GM21529 (cell line): ENCODE results near the gene MYH15.

ENCODE experiments used
- ATAC-seq: cut with Tn5 transposase; IDR thresholded peaks from one replicate; pipeline ENCODE4 v1.9.1; 2021; ENCODE audit not compliant: unreplicated experiment

The MYH15 gene

DNA sequence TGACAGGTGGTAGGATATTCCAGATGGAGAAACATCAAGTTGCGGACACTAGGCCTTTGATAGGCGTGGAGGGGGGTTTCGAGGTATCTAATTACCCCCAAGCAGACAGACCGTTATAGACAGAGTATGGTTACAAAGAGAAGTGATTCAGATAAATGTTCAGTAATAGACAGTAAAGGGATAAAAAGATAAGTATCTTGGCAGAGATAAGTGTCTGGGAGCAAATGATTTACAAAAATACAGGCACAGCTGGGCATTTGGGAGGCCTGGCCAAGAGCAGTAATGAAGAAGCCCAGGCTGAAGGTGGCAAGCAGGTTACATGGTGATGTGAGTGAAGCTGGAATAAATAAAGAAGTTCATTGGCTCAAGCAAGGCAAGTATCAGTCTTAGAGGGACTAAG is 659 bp upstream of the MYH15 start:
- no peak for ATAC-seq

DNA sequence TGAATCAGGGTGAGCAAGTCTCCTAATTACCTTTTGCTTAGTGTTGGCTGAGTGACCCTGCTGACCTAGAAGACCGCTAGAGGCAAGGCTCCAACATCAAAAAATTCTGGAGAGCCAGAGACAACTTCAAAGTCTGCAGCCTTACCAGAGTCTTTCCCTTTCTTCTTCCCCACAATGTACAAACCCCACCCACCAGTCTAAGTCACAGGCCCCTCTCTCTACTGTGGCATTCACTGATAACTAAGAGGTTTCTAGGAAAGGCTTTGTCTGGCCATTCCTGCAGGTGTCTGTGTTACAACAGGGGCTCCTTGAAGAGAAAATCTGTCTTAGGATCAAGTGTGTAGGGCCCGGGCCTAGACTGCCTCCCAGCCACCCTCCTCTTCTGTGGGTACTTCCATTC is 525 bp downstream of the MYH15 start:
- ATAC-seq = no peak

DNA sequence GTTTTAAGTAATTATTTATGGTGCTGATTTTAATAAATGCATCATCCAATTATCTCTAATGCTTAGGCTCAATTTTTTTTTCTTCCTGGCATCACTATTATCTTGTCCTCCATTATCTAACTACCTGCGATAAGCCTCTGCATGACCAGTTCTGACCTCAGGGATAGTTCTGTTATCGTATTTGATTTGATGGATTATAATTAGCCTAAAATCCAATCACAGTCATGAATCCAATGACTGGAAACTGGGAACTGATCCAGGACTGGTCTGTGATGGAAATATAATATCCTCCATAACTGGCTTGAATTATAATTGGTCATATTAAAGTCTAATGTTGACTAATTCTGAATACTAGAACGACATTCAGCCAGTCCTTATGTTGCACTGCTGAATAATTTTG is 1.1 kb downstream of the MYH15 start:
- no peak for ATAC-seq

DNA sequence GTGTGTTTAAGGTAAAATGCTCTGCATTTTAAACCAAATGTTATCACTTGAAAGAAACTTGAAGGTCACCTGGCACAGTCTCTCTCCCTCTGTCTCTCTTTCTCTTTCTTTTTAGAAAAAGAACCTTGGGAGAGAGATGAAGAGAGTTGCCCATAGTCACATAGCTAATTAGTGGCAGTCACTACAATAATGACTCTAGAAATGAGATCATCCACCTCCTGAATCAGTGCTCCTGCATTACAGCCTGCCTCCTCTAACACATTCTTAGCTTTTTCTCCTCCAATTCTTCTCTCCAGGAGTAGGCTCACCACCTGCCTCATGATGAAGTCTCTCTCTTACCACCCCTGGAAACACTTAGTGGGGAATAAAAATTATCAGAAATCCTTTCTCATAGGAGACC is 2.5 kb downstream of the MYH15 start:
- ATAC-seq = no peak

DNA sequence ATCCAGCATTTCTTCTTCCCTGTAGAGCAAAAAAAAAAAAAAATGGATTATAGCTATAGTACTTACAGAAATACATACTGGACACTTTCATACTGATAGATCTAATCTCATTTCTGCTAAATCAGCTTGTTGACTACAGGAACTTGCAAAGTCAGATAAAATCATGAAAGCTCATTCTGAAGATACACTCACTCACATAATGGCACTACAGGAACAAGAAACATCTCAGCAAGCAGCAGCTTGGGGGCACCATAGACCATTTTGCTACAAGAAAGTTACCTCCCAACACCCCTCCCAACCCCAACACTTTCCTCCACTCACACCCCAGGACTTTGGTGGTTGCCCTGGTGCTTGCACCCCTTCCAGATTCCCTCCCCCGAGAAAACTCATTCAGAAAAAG is 4.6 kb downstream of the MYH15 start:
- ATAC-seq = no peak

DNA sequence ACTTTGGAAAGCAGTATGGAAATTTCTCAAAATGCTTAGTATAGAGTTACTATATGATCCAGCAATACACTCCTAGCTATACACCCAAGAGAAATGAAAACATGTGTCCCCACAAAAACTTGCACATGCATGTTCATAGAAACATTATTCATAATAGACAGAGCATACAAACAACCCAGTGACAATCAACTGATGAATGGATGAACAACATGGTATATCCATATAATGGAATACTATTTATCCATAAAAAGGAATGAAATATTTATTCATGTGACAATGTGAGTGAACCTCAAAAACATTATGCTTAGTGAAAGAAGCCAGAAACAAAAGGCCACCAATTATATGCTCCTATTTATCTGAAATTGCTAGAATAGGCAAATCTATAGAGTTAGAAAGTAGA is 6.7 kb downstream of the MYH15 start:
- no peak for ATAC-seq

DNA sequence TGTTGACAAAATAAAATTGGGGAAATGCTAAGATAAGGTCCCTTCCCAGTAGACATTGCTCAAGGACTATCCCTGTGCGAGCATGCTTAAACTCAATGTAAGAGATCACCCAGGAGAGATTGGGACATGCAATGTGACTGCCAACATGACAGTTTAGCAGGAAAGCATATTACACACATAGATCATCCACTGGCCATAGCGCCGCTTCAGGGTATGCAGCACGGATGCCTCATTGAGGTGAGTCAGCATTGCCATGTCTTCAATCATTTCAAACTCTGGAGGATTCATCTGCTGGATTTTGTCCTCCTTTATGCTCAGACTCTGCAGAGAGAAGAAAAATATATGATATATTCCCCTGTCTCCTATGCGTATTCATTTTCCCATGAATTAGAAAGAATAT is 8.9 kb downstream of the MYH15 start:
- ATAC-seq = no peak

DNA sequence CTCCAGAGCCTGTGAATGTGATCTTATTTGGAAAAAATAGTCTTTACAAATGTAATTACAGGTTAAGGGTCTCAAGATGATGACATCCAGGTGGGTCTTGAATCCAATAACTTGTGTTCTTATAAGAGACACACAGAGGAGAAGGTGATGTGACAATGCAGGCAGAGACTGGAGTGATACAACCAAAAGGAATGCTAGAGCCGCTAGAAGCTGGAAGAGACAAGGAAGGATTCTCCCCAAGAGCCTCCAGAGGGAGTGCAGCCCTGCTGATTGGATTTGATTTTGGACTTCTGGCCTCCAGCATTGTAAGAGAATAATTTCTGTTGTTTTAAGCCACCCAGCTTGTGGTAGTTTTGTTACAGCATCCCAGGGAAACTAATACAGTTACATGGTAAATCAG is 9.7 kb downstream of the MYH15 start:
- no peak for ATAC-seq

DNA sequence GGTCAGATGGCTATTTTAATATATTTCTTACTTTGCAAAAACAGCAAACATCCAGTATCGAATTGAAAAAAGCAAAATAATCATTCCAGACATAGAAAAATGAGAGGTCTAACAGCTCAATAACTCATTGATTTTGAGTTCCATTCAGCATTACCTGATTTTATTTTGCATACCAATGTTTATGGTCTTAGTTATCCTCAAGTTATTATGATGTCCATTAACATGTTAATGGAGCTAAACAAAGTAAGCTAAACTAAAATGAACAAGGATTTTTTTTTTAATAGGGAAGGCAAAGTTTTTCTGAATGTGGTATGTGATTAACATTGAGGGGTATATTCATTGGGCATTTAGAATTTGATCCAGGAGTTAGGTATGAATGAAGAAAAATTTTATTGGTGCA is 13.1 kb downstream of the MYH15 start:
- no peak for ATAC-seq

DNA sequence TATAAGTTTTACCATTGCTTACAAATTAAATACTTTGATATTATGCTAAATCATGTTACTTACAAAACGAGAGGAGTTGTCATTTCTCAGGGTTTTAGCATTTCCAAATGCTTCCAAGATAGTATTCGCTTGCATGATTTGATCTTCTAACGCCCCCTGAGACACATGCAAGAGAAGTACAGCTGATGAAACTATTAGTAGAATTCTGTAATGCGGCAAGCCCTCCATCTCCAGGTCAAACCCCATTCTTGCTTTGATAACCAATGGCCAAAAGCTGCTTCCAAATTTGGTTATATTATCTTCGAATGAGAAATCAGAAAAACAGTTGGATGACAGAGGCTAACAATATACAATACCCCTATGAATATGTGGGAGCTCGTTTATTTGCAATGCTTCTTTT is 14.7 kb downstream of the MYH15 start:
- no peak for ATAC-seq

DNA sequence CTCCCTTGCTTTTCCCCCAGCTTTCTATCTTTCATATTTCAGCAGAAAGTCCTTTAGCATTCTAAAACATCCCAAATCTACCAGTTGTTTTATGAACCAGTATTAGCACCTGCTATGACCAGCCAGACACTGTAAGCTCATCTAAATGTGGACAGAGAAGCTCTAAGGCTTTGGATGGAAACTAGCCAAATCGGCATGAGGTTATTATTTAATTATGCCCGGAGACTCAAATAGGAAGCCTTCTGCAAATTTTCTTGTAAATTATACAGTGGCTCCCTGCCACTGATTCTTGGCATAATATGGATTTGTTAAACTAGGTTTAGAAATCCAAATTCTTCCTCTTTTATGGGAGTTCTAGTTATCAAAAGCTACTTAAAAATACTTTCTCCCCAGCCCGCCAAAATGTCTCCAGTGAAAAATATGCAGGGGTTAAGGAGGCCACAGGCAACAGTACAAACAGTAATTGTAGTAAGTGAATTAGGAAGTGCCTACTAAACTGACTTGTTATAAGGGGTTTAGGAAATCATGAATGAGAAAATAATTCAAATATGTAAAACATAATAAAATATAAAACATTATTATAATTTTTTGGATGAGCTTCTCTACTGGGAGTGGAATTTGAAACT is 15.4 kb downstream of the MYH15 start:
- ATAC-seq = no peak

DNA sequence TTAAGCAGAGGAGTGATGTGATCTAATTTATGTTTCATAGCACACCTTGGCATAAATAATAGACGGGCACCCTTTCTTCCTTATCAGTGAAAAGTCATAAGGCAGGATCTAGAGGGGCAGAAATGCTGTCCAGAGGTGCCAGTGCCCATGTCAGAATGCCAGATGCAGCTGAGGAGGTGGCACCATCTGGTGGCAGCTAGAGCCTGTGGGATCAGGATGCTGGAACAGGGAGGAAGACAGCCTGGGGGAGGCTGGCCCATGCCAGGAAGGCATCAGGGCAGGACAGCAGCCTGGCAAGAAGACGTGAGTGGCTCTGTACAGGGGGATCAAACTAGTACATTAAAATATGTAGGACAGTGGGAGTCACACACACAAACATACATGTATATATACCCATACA is 16.5 kb downstream of the MYH15 start:
- ATAC-seq = no peak

DNA sequence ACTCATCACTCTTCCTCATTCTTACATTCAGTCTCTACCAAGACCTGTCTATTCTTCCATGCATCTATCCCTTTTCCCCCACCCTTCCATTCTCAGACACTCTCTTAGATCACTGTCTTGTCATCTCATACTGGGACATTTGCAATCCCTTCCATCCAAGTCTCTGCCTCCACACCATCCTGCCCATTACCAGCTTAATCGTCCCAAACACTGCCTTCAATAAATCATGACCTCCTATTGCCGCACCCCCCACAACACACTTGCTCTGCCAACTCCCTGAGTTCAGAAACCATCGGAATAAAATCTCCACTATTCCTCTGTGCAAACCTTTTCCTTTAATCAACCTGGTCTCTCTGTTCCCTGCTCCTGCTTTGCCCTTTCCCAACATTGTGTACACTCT is 18.9 kb downstream of the MYH15 start:
- no peak for ATAC-seq

DNA sequence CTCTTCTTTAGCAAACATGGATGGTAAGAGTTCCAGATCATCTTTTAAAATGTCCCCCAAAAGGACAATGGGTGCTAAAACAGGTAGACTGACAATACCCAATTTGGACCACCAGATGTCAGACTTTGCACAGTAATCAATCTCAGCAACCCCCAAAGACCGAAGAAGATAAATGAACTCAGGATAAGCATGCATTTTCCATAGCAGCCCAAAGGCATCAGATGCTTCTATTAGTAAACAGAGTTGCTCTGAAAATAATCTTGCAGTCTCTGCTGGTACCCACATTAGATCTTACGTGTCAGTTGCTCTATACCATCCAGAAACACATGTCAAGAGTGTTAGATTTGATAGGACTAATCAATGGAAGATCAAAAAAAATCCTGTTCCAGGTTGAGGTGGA is 20.6 kb downstream of the MYH15 start:
- ATAC-seq = peak; percentile 73

DNA sequence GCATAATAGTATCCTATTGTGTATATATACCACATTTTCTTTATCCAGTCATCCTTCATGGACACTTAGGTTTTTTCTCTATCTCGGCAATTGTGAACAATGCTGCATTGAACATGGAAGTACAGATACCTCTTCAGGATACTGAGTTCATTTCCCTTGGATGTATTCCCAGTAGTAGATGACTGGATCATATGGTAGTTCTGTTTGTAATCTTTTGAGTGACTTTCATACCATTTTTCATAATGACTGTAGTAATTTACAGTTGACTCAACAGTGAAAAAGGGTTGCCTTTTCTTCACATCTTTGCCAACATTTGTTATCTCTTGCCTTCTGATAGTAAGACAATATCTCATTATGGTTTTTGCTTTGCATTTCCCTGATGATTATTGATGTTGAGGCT is 21.8 kb downstream of the MYH15 start:
- ATAC-seq = no peak

DNA sequence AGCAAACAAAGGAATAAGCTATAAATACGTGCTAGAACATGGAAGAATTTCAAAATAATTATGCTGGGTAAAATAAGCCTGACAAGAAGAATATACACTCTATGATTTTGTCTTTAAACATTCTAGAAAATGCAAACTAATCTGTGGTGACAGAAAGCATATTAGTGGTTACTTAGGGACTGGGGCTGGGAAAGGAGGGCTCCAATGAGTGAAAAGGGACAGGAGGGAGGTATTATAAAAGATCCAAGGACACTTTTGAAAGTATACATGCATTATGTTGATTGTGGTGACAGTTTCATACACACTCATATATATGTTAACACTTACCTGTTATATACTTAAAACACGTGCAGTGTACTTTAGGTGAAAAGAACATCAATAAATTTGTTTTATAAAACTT is 23.0 kb downstream of the MYH15 start:
- no peak for ATAC-seq

DNA sequence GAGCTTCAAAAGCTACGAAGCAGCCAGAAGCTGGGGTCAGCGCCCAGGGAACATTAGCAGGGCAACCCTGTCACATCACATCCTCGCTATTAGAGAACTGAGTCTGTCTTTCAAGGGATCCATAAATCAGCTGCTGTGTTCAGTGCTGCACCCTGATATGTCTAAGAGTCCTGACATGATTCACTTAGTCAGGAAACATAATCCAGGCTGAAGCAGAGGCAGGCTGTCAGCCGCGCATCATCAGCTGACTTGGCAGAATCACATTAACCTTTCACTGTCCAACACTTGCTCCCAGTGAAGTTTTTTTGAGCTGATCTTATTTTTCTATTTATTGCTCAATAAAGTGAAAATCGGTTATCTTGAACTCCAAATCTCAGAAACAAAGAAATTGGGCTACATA is 23.5 kb downstream of the MYH15 start:
- ATAC-seq = no peak

DNA sequence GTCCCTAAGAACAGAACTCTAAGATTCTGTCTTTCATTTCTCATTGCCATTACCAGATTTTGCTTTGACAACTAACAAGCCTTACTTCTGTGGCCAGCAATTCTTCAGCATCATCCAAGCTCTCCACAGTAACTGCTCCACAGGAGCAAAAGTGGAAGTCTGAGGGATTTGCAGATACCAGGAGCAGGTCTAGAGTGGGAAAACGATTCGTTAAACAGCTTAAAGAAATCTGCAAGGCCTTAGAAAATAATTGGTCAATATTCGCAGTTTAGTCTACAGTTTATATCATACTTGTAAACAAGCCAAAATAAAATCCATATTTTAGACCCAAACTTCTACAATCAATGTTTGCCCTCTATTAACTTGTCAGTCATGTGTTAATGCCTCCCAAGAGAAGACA is 24.1 kb downstream of the MYH15 start:
- no peak for ATAC-seq

DNA sequence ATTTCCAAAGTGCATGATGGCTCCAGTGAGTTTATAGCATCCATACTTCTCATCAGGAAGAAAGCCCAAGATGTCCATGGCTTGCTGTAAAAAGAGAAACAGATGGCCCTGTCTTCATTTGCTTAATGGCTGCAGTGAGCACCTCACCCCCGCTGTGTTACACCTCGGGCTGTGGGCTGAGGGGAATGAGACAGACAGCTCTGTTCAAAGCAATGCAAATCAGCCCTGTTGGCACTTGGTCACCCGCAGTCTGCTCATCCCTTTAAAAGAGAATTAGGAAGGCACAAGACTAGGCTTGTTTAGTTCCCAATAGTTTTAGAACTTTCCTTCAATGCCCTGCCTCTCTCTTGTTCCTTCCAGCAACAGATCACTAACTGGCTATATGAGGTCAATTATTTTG is 25.2 kb downstream of the MYH15 start:
- no peak for ATAC-seq

DNA sequence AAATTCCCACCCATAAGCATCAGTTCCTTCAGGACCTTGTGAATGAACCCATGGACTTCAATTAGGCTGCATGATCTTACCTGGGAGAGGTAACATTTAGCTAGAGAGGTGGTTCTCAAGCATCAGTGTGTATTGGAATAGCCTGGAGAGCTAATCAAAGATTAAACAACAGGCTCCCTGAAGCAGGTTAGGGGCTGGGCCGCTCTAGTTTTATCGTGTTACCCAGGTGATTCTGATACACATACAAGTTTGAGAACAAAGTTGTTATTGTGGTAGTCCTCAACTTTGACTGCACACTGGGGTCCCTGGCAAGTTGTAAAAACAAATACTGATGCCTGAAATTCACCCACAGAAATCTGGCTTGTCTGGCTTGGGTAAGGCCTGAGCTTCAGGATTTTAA is 31.2 kb downstream of the MYH15 start:
- ATAC-seq = no peak

DNA sequence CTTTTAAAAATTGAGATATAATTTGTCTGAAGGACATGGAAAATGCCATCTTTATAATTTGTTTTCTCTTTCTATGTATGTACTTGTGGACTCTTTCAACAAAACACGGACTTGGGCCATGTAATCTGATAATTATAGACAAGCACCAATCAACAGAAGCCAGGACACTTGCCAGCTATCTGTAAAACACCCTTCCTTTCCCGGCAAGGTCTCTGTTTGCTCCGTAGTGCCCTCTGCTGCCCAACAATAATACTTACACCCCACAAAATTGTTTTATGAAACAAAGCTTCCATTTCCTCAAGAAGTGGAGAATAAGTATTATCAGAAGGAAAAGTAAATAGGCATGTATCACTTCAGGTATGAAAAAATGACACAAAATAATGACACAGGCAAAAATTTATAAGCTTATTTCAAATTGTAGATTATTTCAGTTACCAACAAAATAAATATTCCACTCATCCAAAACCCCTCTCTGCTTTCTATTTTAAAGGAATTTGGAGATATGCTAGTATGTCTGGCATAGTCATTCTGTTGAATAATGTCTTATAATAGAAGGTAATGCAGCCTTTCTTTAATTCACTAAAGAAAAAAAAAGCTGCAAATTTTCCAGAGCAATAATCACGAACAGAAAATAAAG is 32.8 kb downstream of the MYH15 start:
- peak; percentile 82 for ATAC-seq

DNA sequence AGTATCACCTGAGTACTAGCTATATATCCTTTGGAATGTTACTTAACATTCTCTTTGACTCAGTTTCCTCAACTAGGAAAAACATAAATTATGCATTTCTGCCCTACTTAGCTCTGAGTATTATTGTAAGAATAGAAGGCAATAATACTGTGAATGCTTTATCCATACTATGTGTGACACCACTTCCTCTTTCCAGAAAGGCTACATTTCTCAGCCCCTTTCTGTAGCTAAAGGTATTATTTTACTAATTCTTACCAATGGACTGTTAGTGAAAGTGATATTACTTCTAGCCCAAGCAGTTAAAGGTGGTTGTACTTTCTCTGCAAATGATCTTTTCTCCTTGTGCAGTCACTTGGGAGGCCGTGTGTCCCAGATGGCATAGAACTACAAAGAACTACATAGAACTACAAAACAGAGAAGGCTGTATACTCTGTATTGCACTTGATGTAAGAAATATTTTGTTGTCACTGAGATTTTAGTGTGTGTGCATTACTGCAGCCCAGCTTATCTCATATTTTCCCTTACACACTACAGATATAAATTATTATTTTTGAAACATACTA is 35.1 kb downstream of the MYH15 start:
- peak; percentile 52 for ATAC-seq

DNA sequence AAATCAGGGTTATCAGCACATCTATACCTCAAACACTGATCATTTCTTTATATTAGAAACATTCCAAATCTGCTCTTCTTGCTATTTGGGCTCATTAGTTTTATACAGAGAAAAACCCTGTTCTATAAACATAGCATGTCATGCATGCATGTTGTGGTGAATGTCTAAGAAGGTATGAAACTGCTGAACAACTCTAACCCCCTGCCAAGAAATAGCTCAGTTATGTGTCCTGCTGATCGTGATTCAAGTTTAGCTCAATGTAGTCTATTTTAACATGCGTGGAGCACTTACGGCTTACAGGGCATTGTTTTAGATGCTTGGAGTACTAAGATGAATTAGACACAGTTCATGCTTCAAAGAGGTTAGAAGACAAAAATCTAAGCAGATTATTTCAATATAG is 35.8 kb downstream of the MYH15 start:
- ATAC-seq = no peak
